Measurements from ENCODE around the gene LPIN1.

- TF ChIP-seq MBNL3 (CRISPR knock-in tag; conservative IDR thresholded peaks at IDR 0.05) (no peak), KAT2B (IDR thresholded peaks at IDR 0.05; ENCODE audit: borderline replicate concordance, low read depth, low read length) (no peak)
Observed at GRCh38 chr2:11798701-11799435, 52.4 kb downstream of the LPIN1 start.
